Heart right ventricle (tissue), 16 donors: ENCODE data around the gene RPRD2. TPM values are rescaled to one million over a fixed set of nuclear protein-coding genes. Genes with fewer than 3 reads are reported as not detected.

Experiments
- ATAC-seq, 8 donors: fragments of 200-7000 bp; cut with Tn5 transposase; one replicate each; pipeline ENCODE4 v1.9.1; 2020; ENCODE audit warnings: mild to moderate bottlenecking in 8 of 8, moderate library complexity in 8 of 8, moderate number of reproducible peaks in 1 of 8
- DNase-seq, 2 donors: peaks; one replicate each; pipeline ENCODE4 v3.0.0-alpha.2; 2020
- H3K27ac ChIP-seq, 10 donors: fragments of 200-600 bp; sonication (generic) in 2 of 10; one replicate each; pipeline versions ENCODE4 v1.5.0 to v1.8.0; 2020 to 2022; ENCODE audit warnings: mild to moderate bottlenecking in 3 of 10
- H3K27me3 ChIP-seq, 7 donors: fragments of 200-600 bp; one replicate each; pipeline ENCODE4 v1.8.0; 2021 to 2022; ENCODE audit warnings: mild to moderate bottlenecking in 2 of 7
- H3K36me3 ChIP-seq, 9 donors: fragments of 200-600 bp; sonication (generic) in 1 of 9; one replicate each; pipeline versions ENCODE4 v1.5.0 to v1.8.0; 2020 to 2022; ENCODE audit warnings: mild to moderate bottlenecking in 2 of 9
- H3K4me1 ChIP-seq, 9 donors: fragments of 200-600 bp; sonication (generic) in 1 of 9; one replicate each; pipeline versions ENCODE4 v1.5.0 to v1.8.0; 2020 to 2022; ENCODE audit warnings: mild to moderate bottlenecking in 4 of 9
- H3K4me3 ChIP-seq, 10 donors: fragments of 200-600 bp; sonication (generic) in 2 of 10; one replicate each; pipeline versions ENCODE4 v1.5.0 to v1.8.0; 2020 to 2022; ENCODE audit warnings: mild to moderate bottlenecking in 7 of 10, moderate library complexity in 2 of 10
- H3K9me3 ChIP-seq, 11 donors: fragments of 200-600 bp in 10 of 11; sonication (generic) in 2 of 11; one replicate each; pipeline versions ENCODE4 v1.5.0 to v1.8.0; 2013 to 2022; ENCODE audit warnings: mild to moderate bottlenecking in 2 of 11, control low read depth in 1 of 11, moderate library complexity in 1 of 11
- CTCF ChIP-seq, 9 donors: fragments of 200-600 bp; sonication (generic) in 2 of 9; IDR thresholded peaks; one replicate each; pipeline versions ENCODE4 v1.5.0 to v1.8.0; 2021 to 2022; ENCODE audit warnings: antibody characterized with exemption in 9 of 9, mild to moderate bottlenecking in 5 of 9, moderate library complexity in 1 of 9
- WGBS, 2 donors: extraction: QIAGEN DNeasy Blood & Tissue Kit; methylation state at CpG; one replicate each; pipeline ENCODE4 v1.1.7; 2013; ENCODE audit warnings: inconsistent platforms in 1 of 2; 5-methylcytosine and 5-hydroxymethylcytosine counted together
- intact Hi-C, 10 donors: fragments of 100-400 bp; cut with DNase I; formaldehyde crosslinking; loops; one replicate each; pipeline versions ENCODE4 v1.11.1 to v1.14.2; 2022
- polyA plus RNA-seq, 2 donors: library from polyadenylated mRNA; stranded (reverse); fragments of 200-250 nt; gene quantifications; one replicate each; pipeline ENCODE4 v1.2.3, GENCODE V29; 2013
- total RNA-seq, 10 donors: library from RNA; stranded (reverse); fragmentation: NEBNext Ultra II Directional in 3 of 10; extraction: Animal tissue kit (Norgen Biotek cat#: 25700) in 3 of 10; gene quantifications; one replicate each; pipeline versions ENCODE4 v1.2.1 to v1.2.4, GENCODE V29; 2021 to 2023
- donor health status: Arrhythmogenic right ventricular cardiomyopathy.
- donor health status: ischemic (EF 13 %, LVEDD 7.1; RV severe dilation, severe dysfunction).
- donor health status: healthy with polysubstance abuse.
- donor health status: DM: no; HTN: yes; CAD: no.
- donor health status: DM: no; HTN: no; CAD: no.
- donor health status: ischemic (EF 25% LVEDD 6.9; RV normal size, moderate dysfunction).
- donor health status: ischemic (EF 25% LVEDD 5.7; RV mildly dilated, moderate dysfunction).
- donor health status: healthy.
- donor health status: DM: yes; HTN: yes; CAD: no.
- donor health status: Ischemic cardiomyopathy.
- donor health status: ischemic (EF 35%, LVEDD 5.7; RV mildly dilated, moderate dysfunction).
- donor health status: nonischemic (EF 11% LVEDD 7.7; RV severe dilation, severe dysfunction).
- donor health status: DM: yes; HTN: yes; CAD: no.
- donor health status: PGD.
- donor health status: ischemic (EF 29% LVEDD 5.4; RV normal size, mild dysfunction).
- donor health status: nonischemic (EF 23%, LVEDD 6.1; RV moderate dilation, normal function).

Gene RPRD2
- total and polyA plus RNA-seq, 12 donors = 4.0 to 34.5 (median 27.9) TPM

- no peak for TF ChIP-seq CTCF (IDR thresholded peaks at IDR 0.05)
- Histone ChIP-seq H3K9me3 (no peaks in the 10 kb centered on the region), H3K27ac (peak overlapping the region in 6 of 10 donors; percentile 71 to 95 (median 92)), H3K4me3 (peak overlapping the region in 9 of 10 donors; percentile 60 to 84 (median 75)), H3K36me3 (peaks cover 0 to 41% (median 21%) of the 10 kb centered on the region in 9 donors), H3K4me1 (peaks cover 0 to 25% (median 13%) of the 10 kb centered on the region in 9 donors), H3K27me3 (no peaks in the 10 kb centered on the region)
- DNase-seq = no peak
- intact Hi-C loops = loop anchor here in 2 of 10 donors (5.0 kb wide), 2 partner anchors 55 to 65 kb away; partner anchors contain the start of genes APH1A (in 1 of the 2) and CA14 (in 1 of the 2)
- 90 to 92% methylated on average over 3 of the region's 3 CpGs for WGBS, 2 donors
- no peak for ATAC-seq
Observed at GRCh38 chr1:150322310-150322709, 41.6 kb upstream of the RPRD2 start.

- no peaks in the 10 kb centered on the region for H3K4me1 ChIP-seq
- intact Hi-C loops = no loop called here
Observed at GRCh38 chr1:150332651-150333290, 31.2 kb upstream of the RPRD2 start.

GRCh38 chr1:150346316-150346715 is 17.6 kb upstream of the RPRD2 start:
- no peak for TF ChIP-seq CTCF (IDR thresholded peaks at IDR 0.05)
- ATAC-seq (no peak), DNase-seq (no peak)
- peaks cover 3 to 100% (median 81%) of the 10 kb centered on the region in 9 donors for H3K36me3 ChIP-seq
- intact Hi-C loops = loop anchor here in 1 of 10 donors (10.0 kb wide), 1 partner anchor 488 kb away; no protein-coding TSS in a partner anchor
- no peak overlapping the region for H3K4me3 ChIP-seq
- no peak overlapping the region for H3K27ac ChIP-seq
- WGBS, 2 donors = 80 to 84% methylated on average over 4 of the region's 4 CpGs
- no peaks in the 10 kb centered on the region for H3K4me1 ChIP-seq
- H3K27me3 ChIP-seq = no peaks in the 10 kb centered on the region
- H3K9me3 ChIP-seq = no peaks in the 10 kb centered on the region

More at GRCh38 chr1:150332651-150333290, 31.2 kb upstream of the RPRD2 start:
- no peak for TF ChIP-seq CTCF (IDR thresholded peaks at IDR 0.05)
- no peaks in the 10 kb centered on the region for H3K27me3 ChIP-seq
- no peak overlapping the region for H3K27ac ChIP-seq
- no peak for ATAC-seq
- H3K9me3 ChIP-seq = no peaks in the 10 kb centered on the region
- 92% methylated on average over 7 of the region's 7 CpGs for WGBS, 2 donors
- no peak for DNase-seq
- H3K36me3 ChIP-seq = peaks cover 0 to 100% (median 80%) of the 10 kb centered on the region in 9 donors
- H3K4me3 ChIP-seq = no peak overlapping the region

DNA sequence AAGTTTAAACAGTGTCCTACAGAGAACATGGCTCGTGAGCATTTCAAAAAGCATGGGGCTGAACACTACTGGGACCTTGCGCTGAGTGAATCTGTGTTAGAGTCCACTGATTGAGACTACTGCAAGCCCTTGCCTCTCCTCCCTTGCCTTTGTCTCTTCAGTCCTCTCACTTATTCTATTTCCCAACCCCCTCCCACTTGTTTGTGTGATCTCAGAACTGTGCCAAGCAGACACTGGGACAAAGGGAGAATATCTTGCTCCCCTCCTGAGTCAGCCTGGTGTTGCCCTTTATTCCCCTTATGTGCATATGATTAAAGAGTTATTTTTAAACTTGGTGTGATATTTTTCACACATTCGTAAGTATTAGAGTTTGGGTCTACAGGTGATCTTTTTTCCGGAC is 11.1 kb upstream of the RPRD2 start:
- peak in 4 of 8 donors; percentile 17 to 76 (median 46) for ATAC-seq

More for the DNA sequence above, 11.1 kb upstream of the RPRD2 start:
- DNase-seq = no peak
- Histone ChIP-seq H3K4me3 (no peak overlapping the region), H3K4me1 (no peaks in the 10 kb centered on the region), H3K27ac (no peak overlapping the region), H3K27me3 (no peaks in the 10 kb centered on the region), H3K36me3 (peaks cover 0 to 93% (median 39%) of the 10 kb centered on the region in 9 donors), H3K9me3 (no peaks in the 10 kb centered on the region)
- TF ChIP-seq CTCF (IDR thresholded peaks at IDR 0.05) = no peak
- intact Hi-C loops = no loop called here
- WGBS, 2 donors = 90 to 91% methylated on average over 4 of the region's 4 CpGs
